Brain pericyte (primary cell): Measurements from ENCODE around the gene PSMC5.
"Not testable (repeated sequence)": the region's sequence is repeated elsewhere in the genome, so short reads cannot be mapped to it uniquely, and the experiment has no call there.

Experiments used
- DNase-seq: peaks from one replicate; pipeline ENCODE4 v3.0.0-alpha.2; 2012; ENCODE audit warnings: low read depth, low spot score

The PSMC5 gene

DNA sequence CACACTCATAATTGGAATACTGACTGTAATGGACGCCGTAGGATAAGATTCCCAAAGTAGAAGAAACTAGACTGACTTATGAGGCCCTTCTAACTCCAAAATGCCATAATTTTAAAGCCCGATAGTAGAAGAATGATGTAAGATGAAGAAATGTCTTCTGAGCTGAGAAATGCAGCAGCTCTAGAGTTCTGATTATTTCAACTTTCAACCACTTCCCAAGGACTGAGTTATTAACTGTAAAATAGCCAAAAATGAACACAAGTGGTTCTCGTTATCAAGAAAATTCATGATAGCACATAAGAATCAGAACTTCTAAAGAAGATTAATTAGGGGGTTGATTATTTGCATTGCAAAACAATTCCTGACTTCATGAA lies 43.0 kb downstream of the PSMC5 start:
- DNase-seq: not testable (repeated sequence)

DNA sequence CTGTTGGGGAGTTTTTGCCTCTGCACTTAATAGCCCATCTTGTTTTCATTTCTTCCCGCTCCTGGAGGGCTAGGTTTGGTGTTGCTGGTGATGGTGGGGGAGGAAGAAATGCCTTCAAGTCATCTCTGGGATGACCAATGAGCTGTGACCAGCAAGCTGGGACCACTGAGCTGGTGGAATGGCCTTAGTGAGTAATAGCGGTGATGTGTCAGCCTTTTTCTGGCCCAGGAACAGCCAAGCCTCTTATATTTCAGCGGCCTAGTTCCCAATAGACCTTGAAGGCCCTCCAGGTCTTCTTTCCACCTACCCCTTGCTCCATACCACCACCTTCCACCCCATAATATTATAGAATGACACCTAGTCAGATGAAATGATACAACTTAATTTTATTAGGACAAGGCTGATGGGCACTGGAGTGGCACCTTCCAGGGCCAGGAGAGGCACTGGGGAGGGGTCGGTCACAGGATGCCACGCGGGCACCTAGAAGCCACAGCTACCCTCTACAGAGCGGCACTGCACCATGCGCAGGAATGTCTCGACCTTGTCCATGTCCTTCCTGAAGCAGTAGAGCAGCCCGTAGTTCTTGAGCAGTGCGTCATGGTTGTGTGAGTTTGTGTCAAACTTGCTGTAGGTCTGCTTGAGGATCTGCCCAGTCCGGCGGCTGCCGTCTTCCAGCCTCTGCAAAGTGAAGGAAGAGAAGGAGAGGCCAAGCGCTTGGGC lies 44.6 kb downstream of the PSMC5 start:
- DNase-seq: not testable (repeated sequence)

DNA sequence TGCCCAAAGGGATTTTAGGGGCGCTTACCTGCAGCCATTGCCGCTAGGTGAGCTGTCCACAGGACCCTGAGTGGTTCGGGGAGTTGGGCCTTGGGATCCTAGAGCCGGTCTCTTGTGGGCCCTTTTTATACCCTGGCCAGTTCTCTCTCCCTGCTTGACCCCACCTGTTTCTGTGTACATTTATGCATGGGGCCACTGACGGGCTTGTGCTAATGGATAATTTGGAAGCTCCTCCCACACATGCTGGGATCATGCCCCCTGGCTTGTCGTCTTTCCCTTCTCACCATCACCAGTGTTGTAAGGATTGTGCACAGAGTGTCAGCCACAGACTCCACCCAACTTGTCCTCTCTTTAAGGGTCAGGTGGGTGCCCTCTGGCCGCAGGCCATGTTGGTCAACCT lies 46.3 kb downstream of the PSMC5 start, which contains the start of gene CSH2:
Gene CSH2, minus strand, starts transcription at position 101 of the 400 bp plus-strand sequence. Its CDS starts 63 bp downstream, at position 38.
- not testable (repeated sequence) for DNase-seq

DNA sequence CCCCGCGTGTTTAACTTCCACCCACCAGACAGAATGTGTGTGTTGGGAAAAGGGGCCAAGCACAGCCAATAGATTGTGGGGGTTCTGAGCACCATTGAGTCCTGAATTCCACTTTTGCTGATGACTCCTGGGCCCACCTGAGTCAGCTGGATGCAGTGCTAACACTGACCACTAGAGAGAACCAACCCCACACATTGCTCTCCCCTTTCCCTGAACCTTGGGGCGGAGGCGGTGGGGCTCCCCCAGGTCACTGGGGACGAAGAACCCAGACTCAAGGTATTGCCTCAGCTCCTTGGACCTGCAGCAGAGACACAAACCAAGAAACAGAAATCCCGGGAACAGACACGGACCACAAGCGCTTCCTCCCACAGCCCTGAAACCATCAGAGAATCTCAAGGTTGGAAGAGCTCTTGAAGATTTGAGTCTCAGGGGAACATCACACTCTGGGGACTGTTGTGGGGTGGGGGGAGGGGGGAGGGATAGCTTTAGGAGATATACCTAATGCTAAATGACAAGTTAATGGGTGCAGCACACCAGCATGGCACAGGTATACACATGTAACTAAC lies 46.9 kb downstream of the PSMC5 start:
- DNase-seq: not testable (repeated sequence)

DNA sequence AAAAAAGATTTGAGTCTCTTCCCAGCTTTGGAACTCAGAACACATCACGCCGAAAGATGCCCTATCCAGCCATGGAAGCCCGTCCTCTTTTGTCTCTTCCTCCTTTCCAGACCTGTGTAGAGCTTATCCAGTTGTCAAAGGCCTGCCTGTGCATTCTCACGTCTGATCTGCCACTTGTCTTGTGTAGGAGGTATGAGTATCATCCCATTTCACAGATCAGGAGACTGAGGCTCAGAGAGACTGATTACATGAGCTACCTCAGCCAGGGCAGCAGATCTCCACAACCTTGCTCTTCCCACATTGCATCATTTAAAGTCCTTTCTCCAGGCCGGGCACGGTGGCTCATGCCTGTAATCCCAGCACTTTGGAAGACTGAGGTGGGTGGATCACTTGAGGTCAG lies 47.5 kb downstream of the PSMC5 start:
- not testable (repeated sequence) for DNase-seq

DNA sequence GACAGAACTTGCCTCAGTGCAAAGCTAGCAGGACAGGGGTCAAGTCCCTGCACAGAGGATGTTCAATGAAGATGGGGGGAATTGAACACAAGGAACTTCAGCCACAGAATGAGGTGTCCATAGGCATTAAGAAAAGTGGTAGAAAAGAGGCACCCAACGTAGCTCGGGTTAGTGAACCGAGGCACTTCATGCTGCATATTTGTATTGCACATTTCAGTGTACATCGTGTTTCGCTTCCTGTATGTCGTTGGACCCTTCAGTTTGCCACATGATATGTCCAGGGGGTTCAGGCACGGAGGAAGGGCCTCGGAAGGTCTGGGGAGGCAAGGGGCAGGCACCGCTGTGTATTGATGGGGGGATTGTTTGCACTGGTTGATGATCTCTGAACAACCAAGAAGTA lies 51.2 kb downstream of the PSMC5 start:
- DNase-seq: not testable (repeated sequence)

DNA sequence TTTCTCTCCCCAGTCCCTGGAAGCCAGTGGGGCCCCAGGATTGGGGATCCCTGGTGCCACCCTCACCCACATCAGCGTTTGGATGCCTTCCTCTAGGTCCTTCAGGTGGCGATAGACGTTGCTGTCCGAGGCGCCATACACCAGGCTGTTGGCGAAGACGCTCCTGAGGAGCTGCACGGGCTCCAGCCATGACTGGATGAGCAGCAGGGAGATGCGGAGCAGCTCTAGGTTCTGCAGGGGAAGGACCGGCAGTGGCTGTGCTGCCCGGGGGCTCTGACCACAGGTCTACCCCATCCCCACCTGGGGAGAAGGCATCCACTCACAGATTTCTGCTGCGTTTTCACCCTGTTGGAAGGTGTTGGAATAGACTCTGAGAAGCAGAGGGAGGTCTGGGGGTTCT lies 53.5 kb downstream of the PSMC5 start:
- DNase-seq: no peak

DNA sequence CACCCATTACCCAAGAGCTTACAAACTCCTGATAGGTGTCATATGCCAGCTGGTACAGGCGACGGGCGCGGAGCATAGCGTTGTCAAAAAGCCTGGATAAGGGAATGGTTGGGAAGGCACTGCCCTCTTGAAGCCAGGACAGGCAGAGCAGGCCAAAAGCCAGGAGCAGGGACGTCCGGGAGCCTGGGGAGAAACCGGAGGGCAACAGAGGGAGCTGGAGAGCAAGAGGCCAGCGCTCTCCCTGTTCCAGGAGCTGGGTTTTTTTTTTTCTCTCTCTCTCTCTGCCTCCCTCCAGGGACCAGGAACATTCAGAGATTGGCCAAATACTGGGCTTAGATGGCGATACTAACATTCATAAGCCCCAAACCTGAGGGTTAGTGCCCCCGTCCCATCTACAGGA lies 54.1 kb downstream of the PSMC5 start:
- not testable (repeated sequence) for DNase-seq
